BJ (cell line): ENCODE results near the gene TRIM69. TPM values are rescaled to one million over a fixed set of nuclear protein-coding genes. Genes with fewer than 3 reads are reported as not detected.
A peak's percentile ranks its signal among the peaks of the same experiment; 100 is the strongest.
"Not testable (repeated sequence)": the region's sequence is repeated elsewhere in the genome, so short reads cannot be mapped to it uniquely, and the experiment has no call there.

Source experiments
- CTCF ChIA-PET: fragments of 350-600 bp; formaldehyde crosslinking; extraction: SDS; loops from one replicate; lab custom pipeline; 2021; ENCODE audit warnings: antibody characterized with exemption, inconsistent platforms; lab: Yijun Ruan, JAX
- POLR2A ChIA-PET: fragments of 300-600 bp; sonication (Branson Sonifier 250); formaldehyde crosslinking; extraction: SDS; loops from one replicate; lab custom pipeline; 2021; ENCODE audit warnings: antibody characterized with exemption; lab: Charles Lee
- DNase-seq: peaks from one replicate; pipeline ENCODE4 v3.0.0-alpha.2; 2011; ENCODE audit warnings: low read depth
- H3K27me3 ChIP-seq: 2 replicates; pipeline ENCODE4 v1.6.0; 2011; ENCODE audit warnings: low read length; ENCODE audit not compliant: control insufficient read depth, insufficient read depth
- H3K36me3 ChIP-seq: 2 replicates; pipeline ENCODE4 v1.5.1; 2011; ENCODE audit warnings: low read length; ENCODE audit not compliant: control insufficient read depth, insufficient read depth
- H3K4me3 ChIP-seq: 2 replicates; pipeline ENCODE4 v1.5.1; 2011; ENCODE audit warnings: low read depth, mild to moderate bottlenecking, control low read depth, low read length
- CTCF ChIP-seq: IDR thresholded peaks from 2 replicates; pipeline ENCODE4 v1.5.1; 2011; ENCODE audit warnings: low read depth, mild to moderate bottlenecking, control low read depth, inconsistent platforms, low read length, moderate library complexity; ENCODE audit not compliant: insufficient read depth
- polyA plus RNA-seq: library from polyadenylated mRNA; depleted of rRNA; stranded (reverse); fragments of >200 nt; gene quantifications from 2 replicates; pipeline ENCODE4 v1.2.3, GENCODE V29; 2011

TRIM69 gene
- polyA plus RNA-seq, 1 experiment = 10.8 TPM

- Histone ChIP-seq H3K27me3 (no peaks in the 10 kb centered on the region), H3K4me3 (no peak overlapping the region), H3K36me3 (no peaks in the 10 kb centered on the region)
- ChIA-PET CTCF (interaction anchor here (0.6 kb wide), 1 partner anchor 1620 kb away, joined by 3 read pairs; no protein-coding TSS in a partner anchor), POLR2A (no interaction called here)
- no peak for TF ChIP-seq CTCF
- no peak for DNase-seq
Measured at GRCh38 chr15:44779761-44780160, 43.4 kb downstream of the TRIM69 start.

GRCh38 chr15:44780608-44781007 lies 44.3 kb downstream of the TRIM69 start:
- Histone ChIP-seq H3K4me3 (no peak overlapping the region), H3K27me3 (no peaks in the 10 kb centered on the region), H3K36me3 (no peaks in the 10 kb centered on the region)
- ChIA-PET CTCF (no interaction called here), POLR2A (no interaction called here)
- TF ChIP-seq CTCF = no peak
- DNase-seq = no peak

- H3K4me3 ChIP-seq = no peak overlapping the region
- H3K27me3 ChIP-seq = no peaks in the 10 kb centered on the region
- POLR2A ChIA-PET = no interaction called here
- CTCF ChIA-PET = interaction anchor here (0.9 kb wide), 1 partner anchor 189 kb away, joined by 3 read pairs; no protein-coding TSS in a partner anchor
- TF ChIP-seq CTCF = no peak
- H3K36me3 ChIP-seq = no peaks in the 10 kb centered on the region
- no peak for DNase-seq
Measured at GRCh38 chr15:44781128-44781810, 44.9 kb downstream of the TRIM69 start.

GRCh38 chr15:44782516-44782915 lies 46.2 kb downstream of the TRIM69 start:
- Histone ChIP-seq H3K27me3 (no peaks in the 10 kb centered on the region), H3K36me3 (no peaks in the 10 kb centered on the region), H3K4me3 (no peak overlapping the region)
- CTCF ChIA-PET = interaction anchor here (0.6 kb wide), 1 partner anchor 239 kb away, joined by 3 read pairs; no protein-coding TSS in a partner anchor
- POLR2A ChIA-PET = no interaction called here
- no peak for TF ChIP-seq CTCF
- no peak for DNase-seq

GRCh38 chr15:44784918-44785274 lies 48.6 kb downstream of the TRIM69 start:
- H3K36me3 ChIP-seq, DNase-seq, POLR2A ChIA-PET, CTCF ChIA-PET, H3K27me3 ChIP-seq: not testable (repeated sequence)
- peak overlapping the region; percentile 62 for H3K4me3 ChIP-seq

- POLR2A ChIA-PET = no interaction called here
- TF ChIP-seq CTCF = no peak
- CTCF ChIA-PET = interaction anchor here (0.7 to 1.7 kb wide), 3 partner anchors 9 to 210 kb away, joined by 4 read pairs; no protein-coding TSS in a partner anchor
- Histone ChIP-seq H3K4me3 (no peak overlapping the region), H3K27me3 (peaks cover 8% of the 10 kb centered on the region), H3K36me3 (no peaks in the 10 kb centered on the region)
- no peak for DNase-seq
Measured at GRCh38 chr15:44788748-44789147, 52.4 kb downstream of the TRIM69 start.
